Breast epithelium (tissue), 4 donors: Measurements from ENCODE around the gene FOLR1. TPM values are rescaled to one million over a fixed set of nuclear protein-coding genes. Genes with fewer than 3 reads are reported as not detected.
A peak's percentile ranks its signal among the peaks of the same experiment; 100 is the strongest.

ENCODE experiments used
- DNase-seq, 2 donors: peaks; one replicate each; pipeline ENCODE4 v3.0.0-alpha.2; 2019; ENCODE audit warnings: low spot score in 2 of 2
- H3K27ac ChIP-seq, 2 donors: fragments of 200-600 bp; sonication (generic) in 1 of 2; one replicate each; pipeline ENCODE4 v1.5.1; 2016 to 2019; ENCODE audit warnings: mild to moderate bottlenecking in 1 of 2
- H3K27me3 ChIP-seq, 2 donors: fragments of 200-600 bp; sonication (generic) in 1 of 2; one replicate each; pipeline versions ENCODE4 v1.5.1 to v1.6.0; 2017 to 2019; ENCODE audit warnings: control low read depth in 1 of 2, mild to moderate bottlenecking in 1 of 2
- H3K36me3 ChIP-seq: fragments of 200-600 bp; one replicate; pipeline ENCODE4 v1.5.1; 2019
- H3K4me1 ChIP-seq, 2 donors: fragments of 200-600 bp; sonication (generic); one replicate each; pipeline ENCODE4 v1.5.1; 2016 to 2019; ENCODE audit warnings: control low read depth in 1 of 2
- H3K4me3 ChIP-seq, 3 donors: fragments of 200-600 bp; sonication (generic); 1 replicate in 2 of 3; 2 replicates in 1 of 3; pipeline ENCODE4 v1.5.1; 2016 to 2019; ENCODE audit warnings: mild to moderate bottlenecking in 3 of 3, moderate library complexity in 2 of 3
- H3K9me3 ChIP-seq, 2 donors: fragments of 200-600 bp; sonication (generic) in 1 of 2; one replicate each; pipeline ENCODE4 v1.5.1; 2016 to 2019; ENCODE audit warnings: control low read depth in 1 of 2
- POLR2A ChIP-seq: fragments of 450-650 bp; IDR thresholded peaks from one replicate; pipeline ENCODE4 v1.6.1; 2016; ENCODE audit warnings: antibody characterized with exemption, mild to moderate bottlenecking, moderate library complexity
- POLR2AphosphoS5 ChIP-seq, 3 donors: sonication (generic); formaldehyde crosslinking; IDR thresholded peaks; one replicate each; pipeline ENCODE4 v1.6.1; 2017; ENCODE audit warnings: antibody characterized with exemption in 3 of 3
- intact Hi-C: fragments of 100-400 bp; cut with DNase I; formaldehyde crosslinking; loops from one replicate; pipeline ENCODE4 v1.15.1; 2023; ENCODE audit warnings: low total_unique reads
- total RNA-seq, 3 donors: library from RNA; depleted of rRNA; stranded (reverse); fragments of >200 nt; gene quantifications; one replicate each; pipeline ENCODE4 v1.1.0, GENCODE V29; 2016
- TF ChIP-seq, protein P1 (sequence below), 3 donors: fragments of 450-650 bp; IDR thresholded peaks; one replicate each; pipeline ENCODE4 v1.5.1; 2016 to 2017; ENCODE audit warnings: antibody characterized with exemption in 3 of 3, mild to moderate bottlenecking in 3 of 3, moderate library complexity in 3 of 3

FOLR1 gene
- total RNA-seq, 3 donors from 2014 or later, result 11.8 to 45.2 TPM; not detected in 1

- H3K27ac ChIP-seq, result no peak overlapping the region
- H3K4me3 ChIP-seq, result no peak overlapping the region
- intact Hi-C loops, result no loop called here
- H3K9me3 ChIP-seq, result no peaks in the 10 kb centered on the region
- no peaks in the 10 kb centered on the region for H3K36me3 ChIP-seq
- no peaks in the 10 kb centered on the region for H3K27me3 ChIP-seq
- DNase-seq, result no peak
- no peak for TF ChIP-seq POLR2A
- TF ChIP-seq, protein P1, sequence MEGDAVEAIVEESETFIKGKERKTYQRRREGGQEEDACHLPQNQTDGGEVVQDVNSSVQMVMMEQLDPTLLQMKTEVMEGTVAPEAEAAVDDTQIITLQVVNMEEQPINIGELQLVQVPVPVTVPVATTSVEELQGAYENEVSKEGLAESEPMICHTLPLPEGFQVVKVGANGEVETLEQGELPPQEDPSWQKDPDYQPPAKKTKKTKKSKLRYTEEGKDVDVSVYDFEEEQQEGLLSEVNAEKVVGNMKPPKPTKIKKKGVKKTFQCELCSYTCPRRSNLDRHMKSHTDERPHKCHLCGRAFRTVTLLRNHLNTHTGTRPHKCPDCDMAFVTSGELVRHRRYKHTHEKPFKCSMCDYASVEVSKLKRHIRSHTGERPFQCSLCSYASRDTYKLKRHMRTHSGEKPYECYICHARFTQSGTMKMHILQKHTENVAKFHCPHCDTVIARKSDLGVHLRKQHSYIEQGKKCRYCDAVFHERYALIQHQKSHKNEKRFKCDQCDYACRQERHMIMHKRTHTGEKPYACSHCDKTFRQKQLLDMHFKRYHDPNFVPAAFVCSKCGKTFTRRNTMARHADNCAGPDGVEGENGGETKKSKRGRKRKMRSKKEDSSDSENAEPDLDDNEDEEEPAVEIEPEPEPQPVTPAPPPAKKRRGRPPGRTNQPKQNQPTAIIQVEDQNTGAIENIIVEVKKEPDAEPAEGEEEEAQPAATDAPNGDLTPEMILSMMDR (IDR thresholded peaks at IDR 0.05), result no peak
- H3K4me1 ChIP-seq, result no peaks in the 10 kb centered on the region
Observed at GRCh38 chr11:72173291-72173690, 18.6 kb upstream of the FOLR1 start.

DNA sequence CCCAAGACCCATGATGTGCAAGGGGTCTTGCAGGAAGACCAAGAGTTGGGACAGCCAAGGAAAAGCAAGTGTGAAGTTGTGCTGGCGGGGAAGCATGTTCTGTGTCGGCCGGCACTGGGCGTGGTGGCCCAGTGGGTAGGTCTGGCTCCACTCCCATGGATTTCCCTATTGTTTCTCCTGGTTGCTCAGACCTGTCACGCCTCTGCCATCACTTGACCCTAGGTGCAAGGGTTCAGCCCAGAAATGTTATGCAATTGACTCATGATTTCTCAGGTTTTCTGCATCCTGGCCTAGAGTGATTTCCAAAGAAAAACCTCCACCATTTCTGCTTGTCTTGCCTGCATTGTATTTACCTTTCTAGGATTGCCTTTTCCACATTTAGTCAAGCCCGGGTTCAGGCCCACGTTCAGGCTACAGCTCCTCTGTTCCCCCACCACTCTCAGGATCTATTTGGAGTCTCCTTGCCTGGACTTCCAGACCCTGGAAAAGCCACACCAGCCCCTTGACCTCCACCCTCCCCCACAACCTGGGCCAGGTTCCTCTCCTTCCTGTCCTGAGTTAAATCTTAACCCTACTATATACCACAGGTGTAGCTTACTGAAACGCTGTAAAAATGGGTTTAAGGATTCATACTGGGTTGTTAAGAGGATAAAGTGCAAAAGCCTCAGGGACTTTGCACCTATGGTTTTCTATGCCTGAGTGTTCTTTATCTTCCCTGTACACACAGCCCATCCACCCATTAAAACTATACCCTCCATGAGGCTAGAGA, 17.5 kb upstream of the FOLR1 start:
- TF ChIP-seq POLR2AphosphoS5 (IDR thresholded peaks at IDR 0.05), result no peak
- TF ChIP-seq, protein P1 (IDR thresholded peaks at IDR 0.05), result no peak
- no peak for TF ChIP-seq POLR2A
- DNase-seq, result no peak
- no peak overlapping the region for H3K27ac ChIP-seq
- no peaks in the 10 kb centered on the region for H3K4me1 ChIP-seq
- H3K4me3 ChIP-seq, result no peak overlapping the region
- intact Hi-C loops, result no loop called here
- no peaks in the 10 kb centered on the region for H3K36me3 ChIP-seq
- no peaks in the 10 kb centered on the region for H3K27me3 ChIP-seq
- no peaks in the 10 kb centered on the region for H3K9me3 ChIP-seq

DNA sequence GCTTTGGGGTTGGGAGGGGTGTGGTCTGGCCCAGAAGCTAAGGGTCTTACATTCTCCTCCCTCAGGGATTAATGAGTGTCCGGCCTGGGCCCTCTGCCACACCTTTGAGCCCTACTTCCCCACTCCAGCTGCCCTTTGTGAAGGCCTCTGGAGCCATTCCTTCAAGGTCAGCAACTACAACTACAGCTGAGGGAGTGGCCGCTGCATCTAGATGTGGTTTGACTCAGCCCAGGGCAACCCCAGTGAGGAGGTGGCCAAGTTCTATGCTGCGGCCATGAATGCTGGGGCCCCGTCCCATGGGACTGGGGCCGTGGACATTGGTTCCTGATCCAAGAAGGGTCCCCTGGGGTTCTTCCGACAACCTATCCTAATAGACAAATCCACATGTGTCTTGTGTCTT, 14.3 kb upstream of the FOLR1 start:
- no peak for DNase-seq
- Histone ChIP-seq H3K9me3 (no peaks in the 10 kb centered on the region), H3K36me3 (no peaks in the 10 kb centered on the region), H3K4me1 (no peaks in the 10 kb centered on the region), H3K27ac (no peak overlapping the region), H3K4me3 (no peak overlapping the region), H3K27me3 (no peaks in the 10 kb centered on the region)
- intact Hi-C loops, result no loop called here
- TF ChIP-seq POLR2AphosphoS5 (IDR thresholded peaks at IDR 0.05), result no peak
- no peak for TF ChIP-seq POLR2A
- TF ChIP-seq, protein P1 (IDR thresholded peaks at IDR 0.05), result no peak

GRCh38 chr11:72179049-72179803, 12.7 kb upstream of the FOLR1 start:
- TF ChIP-seq POLR2A (no peak), POLR2AphosphoS5 (IDR thresholded peaks at IDR 0.05) (no peak)
- TF ChIP-seq, protein P1 (IDR thresholded peaks at IDR 0.05), result no peak
- no peaks in the 10 kb centered on the region for H3K27me3 ChIP-seq
- H3K4me3 ChIP-seq, result no peak overlapping the region
- peak overlapping the region; percentile 64 to 75 for H3K27ac ChIP-seq
- H3K4me1 ChIP-seq, result no peaks in the 10 kb centered on the region
- intact Hi-C loops, result no loop called here
- DNase-seq, result no peak
- H3K36me3 ChIP-seq, result no peaks in the 10 kb centered on the region
- H3K9me3 ChIP-seq, result no peaks in the 10 kb centered on the region

GRCh38 chr11:72179804-72180396, 12.0 kb upstream of the FOLR1 start:
- intact Hi-C loops, result no loop called here
- Histone ChIP-seq H3K4me3 (no peak overlapping the region), H3K27me3 (no peaks in the 10 kb centered on the region), H3K27ac (peak overlapping the region; percentile 64 to 75), H3K9me3 (no peaks in the 10 kb centered on the region), H3K36me3 (no peaks in the 10 kb centered on the region), H3K4me1 (no peaks in the 10 kb centered on the region)
- DNase-seq, result no peak
- no peak for TF ChIP-seq POLR2A
- TF ChIP-seq, protein P1 (IDR thresholded peaks at IDR 0.05), result no peak
- no peak for TF ChIP-seq POLR2AphosphoS5 (IDR thresholded peaks at IDR 0.05)
